Lower lobe of right lung (tissue), 2 donors: ENCODE measurements around the gene SH3PXD2B. TPM values are rescaled to one million over a fixed set of nuclear protein-coding genes. Genes with fewer than 3 reads are reported as not detected.

Experiments used
- ATAC-seq, 2 donors: fragments of 200-7000 bp; cut with Tn5 transposase; one replicate each; pipeline ENCODE4 v1.9.1; 2020 to 2022; ENCODE audit warnings: mild to moderate bottlenecking in 2 of 2, moderate library complexity in 2 of 2
- DNase-seq: peaks from one replicate; pipeline ENCODE4 v3.0.0-alpha.2; 2020
- H3K27ac ChIP-seq: fragments of 200-600 bp; one replicate; pipeline ENCODE4 v1.8.0; 2022
- H3K27me3 ChIP-seq: fragments of 200-600 bp; one replicate; pipeline ENCODE4 v1.8.0; 2022; ENCODE audit warnings: low read depth
- H3K36me3 ChIP-seq: fragments of 200-600 bp; one replicate; pipeline ENCODE4 v1.8.0; 2022; ENCODE audit warnings: mild to moderate bottlenecking
- H3K4me1 ChIP-seq: fragments of 200-600 bp; one replicate; pipeline ENCODE4 v1.8.0; 2022
- H3K4me3 ChIP-seq: fragments of 200-600 bp; one replicate; pipeline ENCODE4 v1.8.0; 2022; ENCODE audit warnings: mild to moderate bottlenecking
- H3K9me3 ChIP-seq: fragments of 200-600 bp; one replicate; pipeline ENCODE4 v1.8.0; 2022
- intact Hi-C: fragments of 100-400 bp; cut with DNase I; formaldehyde crosslinking; loops from one replicate; pipeline ENCODE4 v1.11.0; 2022
- total RNA-seq: library from RNA; stranded (reverse); fragmentation: NEBNext Ultra II Directional; extraction: Animal tissue kit (Norgen Biotek cat#: 25700); gene quantifications from one replicate; pipeline ENCODE4 v1.2.1, GENCODE V29; 2021
- TF ChIP-seq, protein P1 (sequence below): fragments of 200-600 bp; IDR thresholded peaks from one replicate; pipeline ENCODE4 v1.8.0; 2022; ENCODE audit warnings: antibody characterized with exemption, mild to moderate bottlenecking
- donor health status: DM: no; HTN: yes; CAD: no; lungs with severe emphysema.

The SH3PXD2B gene
- total RNA-seq, 1 donor from 2014 or later, result 49.8 TPM

DNA sequence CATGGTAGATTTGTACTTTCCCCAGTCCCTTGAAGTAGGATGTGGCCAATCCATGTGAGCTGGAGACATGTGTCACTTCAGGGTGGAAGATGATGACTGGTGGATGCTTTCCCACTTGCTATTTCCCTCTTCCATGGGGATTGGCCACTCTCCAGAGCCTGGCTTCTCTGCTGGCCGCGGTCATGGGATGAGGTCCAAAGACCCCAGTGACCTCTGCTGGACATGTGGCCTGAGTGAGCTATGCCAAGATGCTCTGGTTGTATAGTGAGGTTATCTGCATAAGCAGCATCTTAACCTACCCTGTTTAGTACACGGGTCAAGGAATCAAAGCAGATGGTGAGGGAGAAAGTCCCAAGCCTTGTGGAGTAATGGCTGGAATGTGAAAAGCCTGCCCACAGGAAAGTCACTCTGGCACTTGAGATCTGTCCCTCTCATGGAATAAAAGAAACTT lies 47.1 kb downstream of the SH3PXD2B start:
- intact Hi-C loops, result no loop called here
- Histone ChIP-seq H3K27me3 (no peaks in the 10 kb centered on the region), H3K27ac (peak overlapping the region; percentile 31), H3K36me3 (peaks cover 13% of the 10 kb centered on the region), H3K4me1 (peaks cover 44% of the 10 kb centered on the region), H3K4me3 (no peak overlapping the region), H3K9me3 (no peaks in the 10 kb centered on the region)
- DNase-seq, result no peak
- peak; percentile 4 to 6 for ATAC-seq
- TF ChIP-seq, protein P1, sequence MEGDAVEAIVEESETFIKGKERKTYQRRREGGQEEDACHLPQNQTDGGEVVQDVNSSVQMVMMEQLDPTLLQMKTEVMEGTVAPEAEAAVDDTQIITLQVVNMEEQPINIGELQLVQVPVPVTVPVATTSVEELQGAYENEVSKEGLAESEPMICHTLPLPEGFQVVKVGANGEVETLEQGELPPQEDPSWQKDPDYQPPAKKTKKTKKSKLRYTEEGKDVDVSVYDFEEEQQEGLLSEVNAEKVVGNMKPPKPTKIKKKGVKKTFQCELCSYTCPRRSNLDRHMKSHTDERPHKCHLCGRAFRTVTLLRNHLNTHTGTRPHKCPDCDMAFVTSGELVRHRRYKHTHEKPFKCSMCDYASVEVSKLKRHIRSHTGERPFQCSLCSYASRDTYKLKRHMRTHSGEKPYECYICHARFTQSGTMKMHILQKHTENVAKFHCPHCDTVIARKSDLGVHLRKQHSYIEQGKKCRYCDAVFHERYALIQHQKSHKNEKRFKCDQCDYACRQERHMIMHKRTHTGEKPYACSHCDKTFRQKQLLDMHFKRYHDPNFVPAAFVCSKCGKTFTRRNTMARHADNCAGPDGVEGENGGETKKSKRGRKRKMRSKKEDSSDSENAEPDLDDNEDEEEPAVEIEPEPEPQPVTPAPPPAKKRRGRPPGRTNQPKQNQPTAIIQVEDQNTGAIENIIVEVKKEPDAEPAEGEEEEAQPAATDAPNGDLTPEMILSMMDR, result no peak

DNA sequence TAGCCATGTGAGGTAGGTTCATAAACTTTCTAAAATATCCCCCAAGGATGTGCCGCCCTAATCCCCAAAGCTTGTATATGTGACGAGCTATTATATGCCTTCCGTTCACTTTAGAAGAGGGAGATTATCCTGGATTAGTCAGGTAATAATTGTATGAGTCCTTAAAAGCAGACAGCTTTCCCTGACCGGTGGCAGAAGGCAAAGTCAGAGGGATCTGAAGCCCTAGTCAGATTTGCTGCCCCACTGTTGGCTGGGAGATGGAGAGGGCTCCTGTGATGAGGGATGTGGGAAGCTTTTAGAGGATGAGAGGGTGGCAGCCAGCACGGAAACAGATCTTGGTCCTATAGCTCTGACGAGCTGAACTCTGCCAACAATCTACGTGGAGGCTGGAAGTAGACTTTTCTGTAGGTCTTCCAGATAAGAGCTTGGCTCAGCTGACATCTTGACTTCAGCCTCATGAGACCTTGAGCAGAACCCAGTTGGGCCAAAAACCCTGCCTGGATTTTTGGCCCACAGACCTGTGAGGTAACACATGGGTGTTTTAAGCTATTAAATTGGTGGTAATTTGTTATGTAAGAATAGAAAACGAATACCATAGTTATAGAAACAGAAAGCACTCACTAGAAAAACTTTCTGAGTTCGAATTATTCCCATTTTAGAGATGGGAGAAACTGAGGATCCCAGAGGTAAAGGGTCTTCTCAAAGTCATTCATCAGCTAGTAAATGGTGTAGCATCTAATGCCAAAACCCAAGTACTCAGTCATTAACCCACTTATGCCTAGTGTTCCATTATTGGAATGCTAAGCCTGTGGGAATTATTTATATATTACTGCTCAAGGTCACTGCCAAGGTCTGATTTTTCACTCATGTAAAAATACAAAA lies 48.9 kb downstream of the SH3PXD2B start:
- TF ChIP-seq, protein P1, result no peak
- Histone ChIP-seq H3K4me1 (peaks cover 27% of the 10 kb centered on the region), H3K9me3 (no peaks in the 10 kb centered on the region), H3K27ac (no peak overlapping the region), H3K4me3 (no peak overlapping the region), H3K36me3 (peaks cover 13% of the 10 kb centered on the region), H3K27me3 (no peaks in the 10 kb centered on the region)
- ATAC-seq (no peak), DNase-seq (no peak)
- intact Hi-C loops, result no loop called here

DNA sequence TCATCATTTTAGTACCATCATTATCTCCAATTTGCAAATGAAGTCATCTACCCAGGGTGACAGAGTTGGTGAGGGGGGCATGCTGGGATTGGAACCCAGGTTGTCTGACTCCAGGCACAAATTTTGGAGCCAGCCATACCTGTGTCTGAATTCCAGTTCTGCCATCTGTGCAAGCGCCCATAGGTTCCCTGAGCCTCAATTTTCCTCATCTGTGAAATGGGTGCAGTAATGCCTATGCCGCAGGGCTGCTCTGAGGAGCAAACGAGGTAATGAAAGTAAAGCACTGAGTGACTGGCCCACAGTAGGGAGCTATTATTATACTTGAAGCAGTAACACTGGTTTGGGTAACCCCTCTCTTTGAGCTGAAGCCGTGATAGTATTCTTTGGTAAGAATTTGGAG lies 49.6 kb downstream of the SH3PXD2B start:
- intact Hi-C loops, result no loop called here
- H3K27me3 ChIP-seq, result no peaks in the 10 kb centered on the region
- TF ChIP-seq, protein P1, result no peak
- H3K36me3 ChIP-seq, result peaks cover 13% of the 10 kb centered on the region
- no peak for DNase-seq
- no peak overlapping the region for H3K4me3 ChIP-seq
- ATAC-seq, result no peak
- H3K4me1 ChIP-seq, result peaks cover 24% of the 10 kb centered on the region
- H3K9me3 ChIP-seq, result no peaks in the 10 kb centered on the region
- no peak overlapping the region for H3K27ac ChIP-seq

DNA sequence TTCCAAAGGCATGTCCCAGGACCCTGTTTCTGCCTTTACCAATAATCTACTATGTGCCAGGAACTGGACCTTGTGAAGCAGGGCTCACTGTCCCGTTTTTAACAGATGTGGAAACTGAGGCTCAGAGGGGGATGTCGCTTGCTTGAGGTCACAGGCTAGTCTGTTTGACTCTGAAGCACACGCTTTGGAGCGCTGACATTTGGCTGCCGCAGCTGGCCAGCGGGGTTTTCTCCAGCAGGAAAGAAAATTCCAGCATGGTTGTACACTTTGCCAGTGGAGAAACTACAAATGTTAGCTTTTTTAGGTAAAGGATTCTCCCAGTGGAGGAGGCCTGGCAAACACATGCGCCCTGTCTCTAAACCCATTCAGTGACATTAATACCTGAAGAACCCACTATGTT lies 50.5 kb downstream of the SH3PXD2B start:
- intact Hi-C loops, result no loop called here
- peak overlapping the region; percentile 73 for H3K27ac ChIP-seq
- H3K27me3 ChIP-seq, result no peaks in the 10 kb centered on the region
- ATAC-seq (no peak), DNase-seq (no peak)
- H3K4me1 ChIP-seq, result peaks cover 24% of the 10 kb centered on the region
- peaks cover 13% of the 10 kb centered on the region for H3K36me3 ChIP-seq
- no peaks in the 10 kb centered on the region for H3K9me3 ChIP-seq
- H3K4me3 ChIP-seq, result no peak overlapping the region
- TF ChIP-seq, protein P1, result no peak

DNA sequence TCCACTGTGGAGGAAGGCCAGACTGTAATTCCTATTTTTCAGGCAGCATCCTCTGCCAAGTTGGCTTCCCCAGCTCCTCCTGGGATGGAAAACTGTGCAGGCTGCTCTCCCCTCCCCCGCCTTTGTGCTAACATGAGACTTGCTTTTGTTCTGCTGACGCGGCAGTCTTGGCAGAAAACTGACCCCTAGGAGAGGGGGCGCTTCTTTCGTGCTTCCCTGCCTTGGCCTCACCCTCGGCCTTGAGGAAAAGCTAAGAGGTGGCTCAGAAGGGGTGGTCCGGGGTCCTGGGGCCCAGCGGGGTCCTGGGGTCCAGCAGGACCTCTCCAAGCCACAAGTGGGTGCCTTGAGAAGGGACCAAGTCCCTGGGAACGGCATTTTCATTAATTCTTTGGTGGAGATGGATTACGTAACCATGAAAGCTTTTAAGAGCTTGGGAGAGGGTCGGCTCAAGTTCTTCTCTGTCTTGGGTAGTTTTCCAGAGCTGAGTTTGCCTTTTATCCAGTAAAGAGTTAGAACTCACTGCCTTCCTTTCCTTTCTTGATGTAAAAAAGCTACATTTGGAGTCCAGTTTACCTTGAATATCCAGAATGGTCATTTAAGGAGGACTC lies 51.0 kb downstream of the SH3PXD2B start:
- Histone ChIP-seq H3K9me3 (no peaks in the 10 kb centered on the region), H3K4me1 (peaks cover 24% of the 10 kb centered on the region), H3K27ac (peak overlapping the region; percentile 73), H3K36me3 (peaks cover 13% of the 10 kb centered on the region), H3K4me3 (no peak overlapping the region), H3K27me3 (no peaks in the 10 kb centered on the region)
- TF ChIP-seq, protein P1, result no peak
- no peak for DNase-seq
- intact Hi-C loops, result no loop called here
- ATAC-seq, result peak; percentile 62 to 78
